Islet of Langerhans (tissue), 1 donor: Measurements from ENCODE around the gene RPS25.
"Not testable (repeated sequence)": the region's sequence is repeated elsewhere in the genome, so short reads cannot be mapped to it uniquely, and the experiment has no call there.

Experiments used
- FAIRE-seq: peaks from one replicate; lab custom pipeline; 2011; peaks lifted over from hg19 to GRCh38; lab: Jason Lieb, UNC

The RPS25 gene

GRCh38 chr11:119015054-119015611 is 3.0 kb downstream of the RPS25 start:
- no peak for FAIRE-seq

- no peak for FAIRE-seq
Observed at GRCh38 chr11:119014209-119014924, 3.8 kb downstream of the RPS25 start.

DNA sequence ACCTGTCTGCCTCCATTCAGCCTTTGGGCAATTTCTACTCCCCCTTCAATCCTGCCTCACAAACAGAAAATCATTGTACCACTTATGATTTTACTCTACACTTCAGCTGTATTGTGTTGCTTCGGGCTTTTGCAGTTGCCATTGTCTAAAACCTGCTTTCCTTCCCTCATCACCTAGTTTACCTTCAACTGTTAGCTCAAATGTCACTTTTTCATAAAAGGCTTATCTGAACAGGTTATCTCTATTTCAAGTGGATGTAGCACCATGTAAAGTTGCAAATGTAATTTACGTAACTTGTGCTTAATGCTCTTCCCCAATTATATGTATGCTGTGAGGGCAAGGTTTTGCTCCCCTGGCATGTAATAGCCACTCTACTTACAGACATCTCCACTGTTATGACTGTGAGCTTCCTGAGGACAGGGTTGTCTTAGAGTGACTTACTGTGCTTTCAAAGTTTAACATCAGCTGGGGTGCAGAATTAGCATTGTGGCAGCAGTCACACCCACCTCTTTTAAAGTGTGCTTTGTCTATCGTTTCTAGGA is 5.4 kb downstream of the RPS25 start:
- no peak for FAIRE-seq

DNA sequence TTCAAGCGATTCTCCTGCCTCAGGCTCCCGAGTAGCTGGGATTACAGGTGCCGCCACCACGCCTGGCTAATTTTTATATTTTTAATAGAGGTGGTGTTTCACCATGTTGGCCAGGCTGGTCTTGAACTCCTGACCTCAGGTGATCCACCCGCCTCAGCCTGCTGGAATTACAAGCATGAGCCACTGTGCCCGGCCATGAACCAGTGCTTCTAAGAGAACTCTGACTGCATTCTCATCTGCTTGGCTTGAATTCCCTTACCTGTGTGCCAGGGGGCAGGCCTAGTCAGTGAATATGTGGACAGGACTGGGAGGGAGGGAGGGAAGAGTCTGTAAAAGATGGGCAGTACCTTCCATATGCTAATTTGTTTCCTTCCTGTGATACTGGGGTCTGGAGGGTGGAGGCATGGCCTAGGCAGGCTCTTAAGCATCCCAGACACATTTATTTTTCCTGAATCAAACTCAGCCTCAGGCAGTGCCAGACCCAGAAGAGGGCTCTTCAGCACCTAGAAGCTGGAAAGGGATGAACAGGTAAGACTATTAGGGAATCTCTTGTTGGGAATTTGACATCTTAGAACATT is 6.6 kb downstream of the RPS25 start:
- FAIRE-seq, result no peak

DNA sequence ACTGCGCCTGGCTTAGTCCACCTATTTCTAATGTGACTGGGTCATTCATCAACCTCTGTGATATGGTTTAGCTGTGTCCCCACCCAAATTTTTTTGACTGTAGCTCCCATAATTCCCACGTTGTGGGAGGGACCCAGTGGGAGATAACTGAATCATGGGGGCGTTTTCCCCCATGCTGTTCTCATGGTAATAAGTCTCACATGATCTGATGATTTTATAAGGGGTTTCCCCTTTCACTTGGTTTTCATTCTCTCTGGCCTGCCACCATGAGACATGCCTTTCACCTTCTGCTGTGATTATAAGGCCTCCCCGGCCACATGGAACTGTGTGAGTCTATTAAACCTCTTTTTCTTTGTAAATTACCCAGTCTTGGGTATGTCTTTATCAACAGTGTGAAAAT is 11.5 kb downstream of the RPS25 start:
- no peak for FAIRE-seq

DNA sequence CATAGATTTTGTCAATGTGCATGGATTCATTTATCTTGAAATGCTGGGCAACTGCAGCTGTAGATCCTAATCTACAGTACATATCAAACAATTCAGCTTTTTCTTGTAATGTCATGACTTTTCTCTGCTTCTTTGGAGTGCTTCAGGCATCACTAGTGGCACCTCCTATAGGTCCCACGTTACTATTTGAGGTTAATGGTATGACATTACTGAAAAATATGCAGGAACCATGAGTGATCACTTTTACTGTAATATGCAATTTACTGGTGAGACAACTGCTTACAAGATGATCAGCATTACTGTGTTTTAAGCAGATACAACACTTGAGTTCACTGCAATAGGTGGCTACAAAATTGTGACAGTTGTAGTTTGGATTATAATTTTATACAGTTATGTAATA is 17.2 kb downstream of the RPS25 start:
- FAIRE-seq, result no peak

GRCh38 chr11:118998822-118999221 is 19.3 kb downstream of the RPS25 start:
- no peak for FAIRE-seq

GRCh38 chr11:118998388-118998717 is 19.8 kb downstream of the RPS25 start:
- no peak for FAIRE-seq

- FAIRE-seq, result no peak
Observed at GRCh38 chr11:118997627-118998387, 20.3 kb downstream of the RPS25 start, which contains the start of gene CENATAC. Gene CENATAC, plus strand, starts transcription at chr11:118998138. Its CDS starts 60 bp downstream, at chr11:118998198.

- no peak for FAIRE-seq
Observed at GRCh38 chr11:118996926-118997626, 21.1 kb downstream of the RPS25 start.

DNA sequence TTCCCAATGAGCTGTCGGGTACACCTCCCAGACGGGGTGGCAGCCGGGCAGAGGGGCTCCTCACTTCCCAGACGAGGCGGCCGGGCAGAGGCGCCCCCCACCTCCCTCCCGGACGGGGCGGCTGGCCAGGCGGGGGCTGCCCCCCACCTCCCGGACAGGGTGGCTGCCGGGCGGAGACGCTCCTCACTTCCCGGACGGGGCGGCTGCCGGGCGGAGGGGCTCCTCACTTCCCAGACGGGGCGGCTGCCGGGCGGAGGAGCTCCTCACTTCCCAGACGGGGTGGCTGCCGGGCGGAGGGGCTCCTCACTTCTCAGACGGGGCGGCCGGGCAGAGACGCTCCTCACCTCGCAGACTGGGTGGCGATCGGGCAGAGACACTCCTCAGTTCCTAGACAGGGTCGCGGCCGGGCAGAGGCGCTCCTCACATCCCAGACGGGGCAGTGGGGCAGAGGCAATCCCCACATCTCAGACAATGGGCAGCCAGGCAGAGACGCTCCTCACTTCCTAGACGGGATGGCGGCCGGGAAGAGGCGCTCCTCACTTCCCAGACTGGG is 26.6 kb downstream of the RPS25 start:
- FAIRE-seq, result not testable (repeated sequence)

DNA sequence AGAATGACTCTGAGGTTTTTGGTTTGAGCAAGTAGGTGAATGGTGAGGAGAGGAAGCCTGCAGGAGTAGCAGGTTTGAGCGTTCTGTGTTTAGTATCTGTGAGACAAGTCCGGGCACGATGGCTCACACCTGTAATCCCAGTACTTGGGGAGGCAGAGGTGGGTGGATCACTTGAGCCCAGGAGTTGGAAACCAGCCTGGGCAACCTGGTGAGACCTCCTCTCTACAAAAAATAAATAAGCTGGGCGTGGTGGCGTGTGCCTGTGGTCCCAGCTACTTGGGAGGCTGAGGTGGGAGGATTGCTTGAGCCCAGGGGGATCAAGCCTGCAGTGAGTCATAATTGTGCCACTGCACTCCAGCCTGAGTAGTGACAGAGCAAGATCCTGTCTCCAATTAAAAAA is 29.9 kb downstream of the RPS25 start:
- no peak for FAIRE-seq

DNA sequence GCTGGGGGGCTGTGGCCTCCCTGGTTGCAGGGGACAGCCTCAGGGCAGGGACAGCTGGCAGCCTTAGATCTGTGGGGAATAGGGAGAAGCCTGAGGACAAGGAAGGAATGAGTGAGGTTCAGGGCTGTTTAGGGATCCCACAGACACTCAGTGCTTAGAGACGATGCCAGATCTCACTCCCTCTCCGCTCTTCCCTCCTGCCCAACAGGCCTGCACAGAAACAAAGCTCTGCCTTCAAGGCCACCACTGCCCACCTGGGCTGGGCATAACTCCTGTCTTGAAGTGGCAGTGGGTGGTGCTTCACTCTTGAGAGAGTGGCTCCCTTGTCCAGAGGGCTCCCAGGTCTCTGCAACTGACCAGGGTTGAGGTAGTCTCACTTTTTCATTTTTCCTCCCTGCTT is 33.3 kb downstream of the RPS25 start:
- no peak for FAIRE-seq

- not testable (repeated sequence) for FAIRE-seq
Observed at GRCh38 chr11:118984337-118984736, 33.8 kb downstream of the RPS25 start.

GRCh38 chr11:118980191-118980881 is 37.8 kb downstream of the RPS25 start:
- no peak for FAIRE-seq

- FAIRE-seq, result no peak
Observed at GRCh38 chr11:118979434-118979833, 38.7 kb downstream of the RPS25 start.

DNA sequence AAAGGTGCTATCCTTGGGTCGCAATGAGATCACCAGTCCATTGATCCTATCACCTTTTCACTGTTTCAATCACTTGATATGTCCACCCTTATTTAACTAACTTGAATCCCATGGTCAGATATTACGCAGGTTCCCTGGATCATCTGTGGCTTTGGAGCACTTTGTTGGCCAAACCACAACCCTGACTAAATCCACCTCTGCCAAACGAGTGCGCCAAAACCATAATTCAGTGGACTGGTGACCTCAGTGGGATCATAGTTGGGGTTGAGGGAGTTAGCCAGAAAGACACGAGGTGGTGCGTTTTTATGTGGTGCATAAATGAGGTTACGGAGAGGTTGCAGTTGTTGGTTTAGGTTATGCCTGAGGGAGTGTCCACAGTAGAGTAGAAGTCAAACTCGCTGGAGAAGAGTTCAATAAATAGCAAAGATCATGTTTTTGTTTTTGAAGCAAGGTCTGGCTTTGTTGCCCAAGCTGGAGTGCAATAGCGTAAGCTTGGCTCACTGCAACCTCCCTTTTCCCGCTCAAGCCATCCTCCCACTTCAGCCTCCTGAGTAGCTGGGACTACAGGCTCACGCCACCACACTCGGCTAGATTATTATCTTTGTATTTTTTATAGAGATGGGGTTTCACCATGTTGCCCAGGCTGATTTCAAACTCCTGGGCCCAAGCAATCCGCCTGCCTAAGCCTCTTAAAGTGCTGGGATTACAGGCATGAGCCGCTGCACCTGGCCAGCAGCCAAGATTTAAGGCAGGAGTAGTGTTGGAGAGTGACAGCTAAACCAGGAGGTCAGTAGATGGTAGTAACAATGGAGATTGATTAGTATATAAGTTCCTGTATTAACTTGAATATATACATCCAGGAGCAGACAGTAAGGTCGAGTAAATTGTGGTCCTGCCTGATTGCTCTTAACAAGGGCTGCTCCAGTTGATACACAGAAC is 42.1 kb downstream of the RPS25 start:
- FAIRE-seq, result no peak

DNA sequence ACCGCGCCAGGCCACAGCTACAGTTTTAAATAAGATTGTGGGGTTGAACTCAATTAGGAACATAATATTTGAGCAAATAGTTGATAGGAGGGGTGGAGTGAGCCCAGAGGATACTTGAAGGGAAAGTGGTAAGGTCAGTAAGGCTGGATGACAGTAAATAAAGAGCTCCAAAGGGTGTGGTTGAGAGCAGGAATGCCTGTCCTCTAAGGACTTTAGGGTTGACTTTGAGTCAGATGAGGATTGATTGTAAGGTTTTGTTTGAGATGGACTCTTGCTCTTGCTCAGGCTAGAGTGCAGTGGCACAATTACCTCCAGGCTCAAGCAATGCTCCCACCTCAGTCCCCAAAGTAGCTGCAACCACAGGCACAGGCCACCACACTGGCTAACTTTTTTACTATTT is 44.2 kb downstream of the RPS25 start:
- FAIRE-seq, result no peak

DNA sequence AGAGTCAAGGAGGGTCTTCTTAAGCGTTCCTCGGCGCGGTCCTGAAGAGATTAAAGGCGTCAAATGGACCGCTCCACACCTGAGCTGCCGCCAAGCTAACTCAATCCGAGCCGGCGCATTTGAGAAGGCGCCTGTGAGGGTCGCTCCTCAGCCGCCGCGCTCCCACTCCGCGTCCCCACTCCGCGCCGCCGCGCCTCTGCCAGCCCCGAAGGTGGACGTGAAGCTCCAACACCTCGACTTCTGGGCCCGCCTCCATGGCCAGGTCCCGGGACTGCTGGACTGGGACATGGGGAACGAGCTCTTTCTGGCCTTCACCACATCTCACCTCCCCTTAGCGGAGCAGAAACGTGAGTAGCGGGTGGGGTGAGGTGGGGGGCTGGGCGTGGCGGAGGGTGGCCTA is 46.5 kb downstream of the RPS25 start, which contains the start of gene FOXR1:
Gene FOXR1 (plus strand): TSS at position 116 of the 400 bp plus-strand sequence. CDS start 171 bp downstream, at position 287.
- FAIRE-seq, result no peak

- not testable (repeated sequence) for FAIRE-seq
Observed at GRCh38 chr11:118969508-118969907, 48.6 kb downstream of the RPS25 start.
